NCI-H2196 (cell line): Measurements from ENCODE around the gene GXYLT1.
"Not testable (repeated sequence)": the region's sequence is repeated elsewhere in the genome, so short reads cannot be mapped to it uniquely, and the experiment has no call there.

ENCODE experiments used
- DNase-seq: peaks from one replicate; lab custom pipeline; 2025; ENCODE audit not compliant: unreplicated experiment; lab: John Stamatoyannopoulos, UW

GXYLT1 gene

DNA sequence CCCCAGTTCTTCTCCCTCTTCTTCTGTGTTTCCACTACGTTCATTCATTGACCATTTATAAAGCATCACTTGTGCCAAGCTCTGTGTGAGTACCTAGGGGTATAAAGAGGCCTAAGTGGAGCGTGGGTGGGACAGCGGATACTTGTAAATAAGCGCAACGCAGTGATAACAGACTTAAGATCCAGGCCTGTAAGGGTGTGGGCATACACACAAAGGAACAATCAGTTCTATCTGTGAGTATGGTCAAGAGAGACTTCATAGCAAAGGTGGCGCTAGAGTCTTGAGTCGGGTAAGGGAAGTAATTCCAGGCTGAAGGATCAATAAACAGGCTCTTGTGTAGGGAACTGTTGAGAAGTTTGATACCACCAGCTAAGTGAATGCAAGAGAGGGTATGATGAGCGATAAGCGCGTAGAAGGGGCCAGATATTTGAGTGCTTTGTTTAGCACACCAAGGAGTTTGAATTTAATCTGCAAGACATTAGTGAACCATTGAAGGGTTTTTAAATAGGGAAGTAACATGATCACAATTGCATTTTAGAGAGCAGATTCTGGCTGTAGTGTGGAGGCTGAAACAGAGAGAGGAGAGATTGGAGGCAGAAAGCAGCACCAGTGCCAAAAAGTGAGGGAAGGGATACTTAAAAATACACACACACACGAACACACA lies 1.0 kb upstream of the GXYLT1 start:
- no peak for DNase-seq

DNA sequence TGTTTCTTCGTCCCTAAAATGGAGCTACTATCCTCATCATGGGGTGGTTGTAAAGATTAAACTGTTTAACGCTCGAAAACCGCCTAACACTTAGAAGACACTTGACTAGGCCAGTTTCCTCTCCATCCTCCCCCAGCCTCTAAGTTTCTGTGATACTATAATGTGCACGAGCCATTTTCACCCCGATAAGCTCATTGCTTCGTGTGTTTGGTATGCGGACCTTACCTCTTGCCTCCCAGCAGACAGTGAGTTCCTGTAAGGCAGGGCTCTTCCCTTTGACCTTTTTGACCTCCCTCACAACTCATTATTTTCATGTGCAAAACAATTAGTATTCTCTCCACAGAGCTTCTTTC lies 499 bp upstream of the GXYLT1 start:
- peak; percentile 53 for DNase-seq

DNA sequence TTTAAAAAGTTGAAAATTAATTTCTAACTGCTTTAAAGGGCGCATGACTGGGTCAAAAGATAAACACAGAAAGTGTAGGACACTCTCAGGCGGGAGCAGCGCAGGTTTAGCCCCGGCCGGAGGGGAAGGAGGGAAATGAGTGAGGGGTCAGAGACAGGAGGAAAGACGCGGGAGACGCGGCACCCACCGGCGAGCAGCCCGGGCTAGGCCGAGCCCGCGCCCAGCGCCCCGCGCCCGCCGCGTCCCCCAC lies 591 bp downstream of the GXYLT1 start:
- DNase-seq, result no peak

DNA sequence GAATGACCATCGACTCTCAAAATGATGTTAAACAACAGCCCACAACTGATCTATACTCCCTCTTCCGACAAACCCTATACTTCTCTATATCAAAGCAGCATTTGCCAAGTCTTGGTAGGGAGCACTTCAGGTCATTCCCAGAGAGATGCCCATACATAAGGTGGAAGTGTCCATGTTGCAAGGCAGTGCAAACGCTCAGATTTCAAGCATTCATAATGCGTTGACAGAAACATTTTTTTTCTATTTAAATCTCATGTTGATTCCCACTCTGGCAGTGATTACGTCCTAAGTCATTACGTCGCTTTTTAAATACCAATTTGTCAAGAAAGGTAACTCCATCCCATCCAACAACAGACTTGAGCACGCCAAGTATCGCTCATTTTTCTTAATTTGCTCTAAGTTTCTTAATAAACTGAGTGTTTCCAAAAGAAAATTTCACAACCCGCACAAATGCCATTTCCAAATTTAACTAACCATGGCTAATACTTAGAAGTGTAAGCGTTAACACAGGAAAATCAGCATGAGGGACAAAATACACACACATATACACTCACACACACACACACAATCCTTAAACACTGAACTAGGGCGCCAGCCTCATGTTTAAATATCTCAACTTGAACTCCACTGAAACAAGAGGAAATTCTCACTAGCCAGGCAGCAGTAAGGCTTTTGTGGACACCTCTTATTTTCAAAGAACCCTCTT lies 1.1 kb downstream of the GXYLT1 start:
- no peak for DNase-seq

DNA sequence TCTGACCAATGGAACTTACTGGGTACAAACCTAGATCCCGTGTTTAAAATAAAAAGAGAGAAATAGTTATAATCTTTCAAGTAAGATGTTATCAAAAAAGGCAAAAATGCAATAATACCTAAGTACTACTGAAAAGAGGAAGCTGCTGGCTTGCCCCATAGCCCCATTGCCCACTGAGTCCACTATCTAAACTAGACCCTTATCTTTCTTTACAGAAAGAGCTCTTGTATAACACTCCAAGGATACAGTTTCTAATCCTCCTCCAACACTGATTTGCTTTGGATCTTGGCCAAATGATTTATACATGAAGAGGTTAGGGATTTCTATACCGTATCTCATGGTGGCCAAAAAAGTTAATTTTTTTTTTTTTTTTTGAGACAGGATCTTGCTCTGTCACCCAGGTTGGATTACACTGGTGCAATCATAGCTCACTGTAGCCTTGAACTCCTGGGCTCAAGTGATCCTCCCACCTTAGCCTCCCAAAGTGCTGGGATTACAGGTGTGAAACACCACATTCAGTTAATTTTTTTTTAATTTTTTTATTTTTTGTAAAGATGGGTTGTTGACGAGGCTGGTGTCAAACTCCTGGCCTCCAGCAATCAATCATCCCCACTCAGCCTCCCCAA lies 2.6 kb downstream of the GXYLT1 start:
- DNase-seq, result peak; percentile 10

DNA sequence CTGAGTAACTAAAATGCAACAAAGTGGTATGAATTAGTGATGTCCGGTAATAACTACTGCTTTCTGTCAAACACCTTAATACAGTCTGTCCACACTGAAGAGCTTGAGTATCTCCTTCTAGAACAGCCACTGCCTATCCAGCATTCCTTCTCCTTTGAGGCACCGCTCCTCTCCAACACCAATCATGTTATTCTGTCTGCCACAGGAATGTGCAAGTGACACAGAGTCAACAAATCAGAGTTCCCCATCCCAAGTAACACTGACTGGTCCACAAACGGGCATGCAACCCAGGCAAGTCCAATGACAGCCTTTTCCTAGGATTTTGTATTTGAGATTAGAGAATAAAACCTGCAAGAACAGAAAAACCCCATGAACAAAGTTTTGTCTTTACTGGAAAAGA lies 3.8 kb downstream of the GXYLT1 start:
- DNase-seq, result no peak

DNA sequence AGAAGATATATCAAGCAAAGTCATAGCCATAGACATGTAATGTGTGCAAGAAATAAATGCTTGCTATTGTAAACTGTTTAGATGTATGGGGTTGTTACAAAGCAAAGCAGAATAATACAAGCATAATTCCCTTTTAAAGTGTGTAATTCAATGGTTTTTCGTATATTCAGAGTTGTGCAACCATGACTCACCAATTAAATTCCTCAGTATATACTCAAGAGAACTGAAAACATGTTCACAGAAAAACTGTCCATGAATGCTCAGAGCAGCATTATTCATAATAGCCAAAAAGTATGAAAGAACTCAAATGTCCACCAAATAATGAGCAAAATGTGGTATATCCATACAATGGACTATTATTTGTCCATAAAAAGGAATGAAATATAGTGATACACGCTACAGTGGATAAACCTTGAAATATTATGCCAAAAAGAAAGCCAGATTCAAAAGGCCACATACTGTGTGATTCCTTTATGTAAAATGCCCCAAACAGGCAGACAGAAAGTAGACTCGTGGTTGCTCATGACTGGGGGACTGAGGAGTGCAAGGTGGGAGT lies 9.3 kb downstream of the GXYLT1 start:
- DNase-seq, result no peak

DNA sequence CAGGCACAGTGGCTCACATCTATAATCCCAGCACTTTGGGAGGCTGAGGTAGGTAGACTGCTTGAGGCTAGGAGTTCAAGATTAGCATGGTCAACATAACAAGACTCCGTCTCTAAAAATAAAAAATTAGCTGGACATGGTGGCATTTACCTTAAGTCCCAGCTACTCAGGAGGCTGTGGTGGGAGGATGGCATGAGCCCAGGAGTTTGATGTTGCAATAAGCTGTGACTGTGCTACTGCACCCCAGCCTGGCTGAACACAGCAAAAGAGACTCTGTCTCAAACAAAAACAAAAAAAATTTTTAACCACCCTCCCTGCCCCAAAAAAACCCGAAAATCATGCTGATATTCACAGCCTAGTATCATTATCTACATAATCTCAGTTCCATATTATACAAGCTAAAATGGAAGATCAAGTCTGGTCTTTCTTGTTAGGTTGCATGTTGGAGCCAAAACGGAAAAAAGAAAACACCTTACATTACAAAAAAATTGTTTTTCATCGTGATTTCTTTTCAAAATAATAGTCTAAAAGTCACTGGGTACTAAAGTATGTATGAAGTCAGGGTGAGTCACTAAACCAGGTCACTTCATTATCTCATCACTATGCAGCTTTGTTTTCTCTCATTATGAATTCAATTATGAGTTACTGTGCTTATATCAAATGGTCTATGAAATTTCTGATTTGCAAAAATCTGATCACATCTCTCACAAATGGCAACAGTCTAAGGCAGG lies 13.8 kb downstream of the GXYLT1 start:
- DNase-seq, result no peak

DNA sequence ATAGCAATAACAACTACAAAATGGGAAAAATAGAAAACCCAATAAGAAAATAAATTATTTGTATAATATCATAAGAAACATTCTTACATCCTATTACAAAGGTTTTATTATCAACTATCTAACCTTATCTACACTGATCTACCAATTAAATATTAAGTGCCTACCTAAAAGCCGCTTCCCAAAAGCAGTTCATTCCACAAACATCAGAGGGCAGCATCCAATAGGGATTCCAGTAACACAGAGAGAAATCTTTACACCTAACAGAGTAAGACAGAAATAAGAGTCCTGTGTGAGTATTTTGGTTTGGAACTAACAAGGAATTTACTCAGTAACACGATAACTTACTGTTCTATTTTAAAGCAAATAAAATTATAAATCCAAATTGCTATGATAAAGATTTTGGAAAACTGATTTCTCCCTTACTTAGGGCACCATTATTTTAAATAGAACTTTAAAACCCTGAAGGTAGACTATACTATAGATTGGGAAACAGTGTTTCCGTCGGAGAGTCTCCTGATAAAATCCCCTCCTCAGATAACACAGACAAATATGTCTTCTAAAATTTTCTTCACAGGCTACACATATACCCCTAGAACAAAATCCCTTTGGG lies 15.0 kb downstream of the GXYLT1 start:
- peak; percentile 54 for DNase-seq

DNA sequence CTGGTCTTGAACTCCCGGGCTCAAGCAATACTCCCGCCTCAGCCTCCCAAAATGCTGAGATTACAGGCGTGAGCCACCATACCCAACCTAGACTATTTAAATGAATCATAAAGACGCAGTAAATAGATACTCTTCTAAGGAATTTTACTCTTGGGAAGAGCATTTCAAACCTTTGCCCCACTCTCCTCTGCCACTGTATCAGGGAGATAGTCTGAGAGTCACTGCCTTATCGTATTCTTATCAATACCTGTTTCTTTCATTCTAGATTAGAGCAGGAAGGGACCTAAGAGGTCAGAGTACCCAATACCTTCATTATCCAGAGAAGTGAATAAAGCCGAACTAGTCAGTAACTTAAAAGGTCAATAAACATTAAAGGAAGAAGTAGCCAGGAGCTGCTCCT lies 15.8 kb downstream of the GXYLT1 start:
- DNase-seq, result no peak

DNA sequence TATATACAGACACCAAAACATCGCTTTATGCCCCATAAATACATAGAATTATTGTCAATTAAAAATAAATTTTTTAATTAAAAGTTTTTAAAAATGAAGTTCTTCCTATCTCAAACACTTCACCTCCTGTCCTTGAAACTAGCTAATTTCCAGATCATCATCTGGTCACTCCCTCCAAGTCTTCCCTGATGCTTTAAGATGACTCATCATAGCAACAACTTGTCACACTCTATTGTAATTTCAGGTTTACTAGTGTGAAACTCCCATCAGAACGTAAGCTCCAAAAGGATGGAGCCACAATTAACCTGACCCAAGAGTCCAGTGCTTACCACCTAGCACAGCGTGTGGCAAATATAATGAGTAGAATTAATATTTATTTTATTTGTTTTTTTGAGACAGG lies 16.3 kb downstream of the GXYLT1 start:
- no peak for DNase-seq

DNA sequence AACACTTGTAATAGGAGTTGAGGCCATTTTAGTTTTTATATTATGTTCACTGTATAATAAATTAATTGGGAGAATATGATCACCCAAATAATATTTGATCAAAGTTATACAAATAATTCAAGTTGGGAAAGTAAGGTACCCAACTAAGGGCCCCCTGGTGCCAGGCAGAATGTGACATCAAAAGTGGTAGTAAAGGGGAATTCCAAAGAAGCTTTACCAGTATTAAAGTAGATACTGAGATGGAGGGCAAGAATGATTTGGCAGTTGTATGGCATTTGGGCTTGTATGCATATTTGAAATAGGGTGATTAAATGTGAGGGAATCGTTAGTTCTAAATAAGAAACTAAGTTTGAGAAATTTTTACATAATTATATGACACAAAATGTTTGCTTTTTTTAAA lies 17.7 kb downstream of the GXYLT1 start:
- no peak for DNase-seq

DNA sequence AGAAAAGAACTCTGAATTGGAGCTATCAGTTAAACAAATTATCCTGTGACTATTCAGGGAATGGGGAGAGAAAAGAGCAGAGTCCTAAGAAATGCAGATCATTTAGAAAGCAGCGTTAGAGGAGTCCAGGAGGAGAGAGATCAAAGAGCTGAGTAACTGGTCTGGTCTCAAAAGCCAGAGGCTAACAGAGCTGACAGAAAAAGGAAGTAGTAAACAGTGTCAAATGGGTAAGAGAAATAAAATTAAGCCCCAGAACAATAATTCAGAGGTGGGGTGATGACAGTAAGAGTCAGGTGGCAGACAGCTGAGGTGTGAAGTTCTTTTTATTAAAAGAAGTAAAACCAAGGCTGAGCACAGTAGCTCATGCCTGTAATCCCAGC lies 19.3 kb downstream of the GXYLT1 start:
- DNase-seq, result no peak

DNA sequence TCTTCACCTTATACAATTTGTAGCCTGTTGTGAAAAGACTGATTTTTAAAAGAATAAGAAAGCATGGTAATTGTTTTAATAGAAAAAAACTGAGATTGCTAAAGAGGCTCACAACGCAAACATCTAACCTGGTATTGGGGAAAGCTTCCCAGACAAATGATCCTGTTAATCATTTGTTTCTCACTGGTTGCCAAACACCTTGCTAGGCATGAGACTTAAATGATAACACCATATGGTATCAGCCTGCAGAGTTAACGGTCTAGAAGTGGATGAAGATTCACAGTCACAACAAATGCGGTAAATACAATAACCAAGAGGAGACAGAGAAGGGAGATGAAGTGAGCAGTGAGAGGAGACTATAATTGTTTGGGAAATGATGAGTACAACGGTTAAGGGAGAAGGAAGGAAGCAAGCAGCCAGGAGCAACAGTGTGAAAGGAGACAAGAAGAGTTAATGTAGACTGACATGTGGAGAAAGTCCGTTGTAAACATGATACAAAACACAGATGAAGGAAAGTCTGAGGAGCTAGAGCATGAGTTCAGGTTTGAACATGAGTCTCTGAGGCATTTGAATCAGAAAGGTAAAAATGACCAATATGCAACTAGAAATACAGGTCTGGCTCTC lies 19.8 kb downstream of the GXYLT1 start:
- DNase-seq, result no peak

DNA sequence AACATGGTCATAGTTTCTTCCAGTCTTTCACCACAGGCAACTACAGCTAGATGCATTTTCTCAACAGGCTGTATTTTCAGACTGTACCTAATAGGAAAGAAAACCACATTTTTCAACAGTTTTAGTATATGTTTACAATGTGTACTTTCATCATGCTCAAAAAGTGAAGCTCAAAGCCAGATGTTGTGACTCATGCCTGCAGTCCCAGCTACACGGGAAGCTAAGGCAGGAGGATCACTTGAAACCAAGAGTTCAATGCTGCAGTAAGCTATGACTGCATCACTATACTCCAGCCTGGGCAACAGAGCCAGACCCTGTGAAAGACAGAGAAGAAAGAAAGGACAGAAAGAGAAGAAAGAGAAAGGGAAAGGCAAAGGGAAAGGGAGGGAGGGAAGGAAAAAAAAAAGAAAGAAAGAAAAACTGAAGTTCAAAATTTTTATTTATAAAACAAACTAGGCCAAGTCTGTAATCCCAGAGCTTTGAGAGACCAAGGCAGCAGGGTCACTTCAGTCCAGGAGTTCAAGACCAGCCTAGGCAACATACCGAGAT lies 25.5 kb downstream of the GXYLT1 start:
- DNase-seq, result no peak

DNA sequence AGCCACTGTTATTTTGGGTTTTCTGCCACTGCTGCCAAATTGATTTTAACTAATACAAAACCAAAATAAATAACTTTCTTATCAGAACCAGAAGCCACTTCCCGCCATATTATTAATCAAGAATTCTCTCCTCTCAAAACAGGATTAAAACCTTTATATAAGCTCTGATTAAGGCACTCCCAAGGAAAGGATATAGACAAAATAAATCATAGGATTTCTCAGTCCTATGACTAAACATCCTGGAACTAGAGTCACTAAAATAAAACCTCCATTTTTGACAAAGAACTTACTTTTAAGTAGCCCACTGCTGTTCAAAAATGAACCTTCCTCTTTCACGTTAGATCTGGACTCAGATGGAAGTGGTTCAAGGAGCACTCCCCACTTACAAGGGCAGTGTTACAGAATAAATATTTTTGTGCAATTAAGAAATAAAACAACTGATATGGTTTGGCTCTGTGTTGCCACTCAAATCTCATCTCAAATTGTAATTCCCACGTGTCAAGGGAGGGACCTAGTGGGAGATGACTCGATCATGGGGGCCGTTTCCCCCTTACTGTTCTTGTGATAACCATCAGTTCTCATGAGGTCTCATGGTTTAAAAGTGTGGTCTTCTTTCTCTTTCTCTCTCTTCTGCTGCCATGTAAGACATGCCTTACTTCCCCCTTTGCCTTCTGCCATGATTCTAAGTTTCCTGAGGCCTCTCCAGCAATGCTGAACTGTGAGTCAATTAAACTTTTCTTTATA lies 26.4 kb downstream of the GXYLT1 start:
- DNase-seq, result no peak

DNA sequence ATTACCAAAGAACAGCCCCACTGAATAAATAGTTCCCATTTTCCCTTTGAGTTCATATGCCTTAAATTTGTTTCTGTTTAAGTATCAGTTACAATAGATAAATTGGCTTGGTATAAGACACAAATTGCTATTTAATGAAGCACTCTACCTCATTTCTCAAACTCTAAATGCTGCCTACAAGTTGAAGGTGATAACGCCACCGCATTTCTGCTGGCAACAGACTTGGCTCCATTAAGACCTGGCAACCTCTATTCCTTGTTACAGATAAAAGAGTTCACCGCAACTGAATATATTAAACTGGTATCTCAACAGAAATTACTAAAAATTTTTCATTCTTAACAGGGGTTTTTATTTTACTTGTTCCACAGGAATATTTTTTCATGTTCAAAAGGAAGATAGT lies 35.6 kb downstream of the GXYLT1 start:
- DNase-seq, result no peak

DNA sequence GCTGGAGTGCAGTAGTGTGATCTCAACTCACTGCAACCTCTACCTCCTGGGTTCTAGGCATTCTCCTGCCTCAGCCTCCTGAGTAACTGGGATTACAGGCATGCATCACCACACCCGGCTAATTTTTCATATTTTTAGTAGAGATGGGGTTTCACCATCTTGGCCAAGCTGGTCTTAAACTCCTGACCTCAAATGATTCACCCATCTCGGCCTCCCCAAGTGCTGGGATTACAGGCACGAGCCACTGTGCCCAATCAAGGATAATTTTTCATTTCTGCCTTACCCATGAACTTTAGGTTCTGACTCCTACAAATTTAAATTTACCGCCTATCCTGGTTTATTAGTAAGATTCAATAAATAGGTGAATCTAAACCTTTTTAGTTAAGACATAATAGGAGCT lies 37.9 kb downstream of the GXYLT1 start:
- DNase-seq, result not testable (repeated sequence)

DNA sequence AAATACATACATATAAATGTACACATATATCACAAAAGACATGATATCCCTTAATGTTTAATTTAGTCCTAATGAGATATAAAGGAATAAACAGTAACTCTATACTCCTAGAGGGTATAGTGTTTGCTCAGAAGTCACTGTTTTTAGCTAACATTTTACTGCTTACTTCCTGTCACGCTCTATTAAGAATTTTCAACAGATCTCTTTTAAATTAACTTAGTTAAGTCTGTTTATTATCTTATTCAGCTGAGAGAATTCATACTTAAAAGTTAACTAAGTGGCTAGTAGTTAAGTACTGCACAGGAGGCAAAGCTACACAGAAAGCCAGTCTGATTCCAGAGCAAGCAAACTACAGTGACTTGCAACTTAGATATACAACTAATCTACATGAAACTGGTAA lies 39.9 kb downstream of the GXYLT1 start:
- no peak for DNase-seq

DNA sequence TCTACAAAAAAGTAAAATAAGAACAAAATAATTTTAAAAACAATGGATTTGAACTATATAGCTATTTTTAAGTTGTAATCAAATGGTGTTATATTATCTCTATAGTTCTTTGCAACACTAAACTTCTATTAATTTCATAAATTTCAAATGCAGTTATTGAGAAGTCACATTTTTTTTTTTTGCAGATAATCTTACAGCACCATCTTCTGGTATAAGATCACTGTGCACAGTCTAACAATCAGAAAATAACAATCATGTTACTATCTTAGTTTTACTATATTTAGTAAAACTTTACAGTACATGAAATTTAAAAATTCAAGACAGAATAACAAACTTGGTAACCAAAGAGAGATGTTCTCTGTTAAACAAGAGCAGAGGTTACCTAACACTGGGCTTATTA lies 40.6 kb downstream of the GXYLT1 start:
- DNase-seq, result no peak
